ENCODE results near the gene C1QTNF9. TPM values are rescaled to one million over a fixed set of nuclear protein-coding genes. Genes with fewer than 3 reads are reported as not detected.
"Not testable (repeated sequence)": the region's sequence is repeated elsewhere in the genome, so short reads cannot be mapped to it uniquely, and the experiment has no call there.

C1QTNF9 gene
- total RNA-seq, 2 donors from 2014 or later = 0.67 TPM; not detected in 1

- Histone ChIP-seq H3K27ac (no peak overlapping the region), H3K9me3 (no peaks in the 10 kb centered on the region), H3K27me3 (no peaks in the 10 kb centered on the region), H3K36me3 (no peaks in the 10 kb centered on the region), H3K4me3 (no peak overlapping the region), H3K4me1 (no peaks in the 10 kb centered on the region)
- no peak for TF ChIP-seq CTCF (IDR thresholded peaks at IDR 0.05)
- no peak for DNase-seq (ENCODE audit: low spot score)
Observed at GRCh38 chr13:24361113-24361512, 51.7 kb downstream of the C1QTNF9 start.

GRCh38 chr13:24361852-24362366 is 52.5 kb downstream of the C1QTNF9 start:
- H3K4me3 ChIP-seq = no peak overlapping the region
- no peaks in the 10 kb centered on the region for H3K9me3 ChIP-seq
- H3K4me1 ChIP-seq = no peaks in the 10 kb centered on the region
- H3K36me3 ChIP-seq = no peaks in the 10 kb centered on the region
- no peak overlapping the region for H3K27ac ChIP-seq
- no peak for TF ChIP-seq CTCF (IDR thresholded peaks at IDR 0.05)
- no peak for DNase-seq (ENCODE audit: low spot score)
- H3K27me3 ChIP-seq = no peaks in the 10 kb centered on the region

DNA sequence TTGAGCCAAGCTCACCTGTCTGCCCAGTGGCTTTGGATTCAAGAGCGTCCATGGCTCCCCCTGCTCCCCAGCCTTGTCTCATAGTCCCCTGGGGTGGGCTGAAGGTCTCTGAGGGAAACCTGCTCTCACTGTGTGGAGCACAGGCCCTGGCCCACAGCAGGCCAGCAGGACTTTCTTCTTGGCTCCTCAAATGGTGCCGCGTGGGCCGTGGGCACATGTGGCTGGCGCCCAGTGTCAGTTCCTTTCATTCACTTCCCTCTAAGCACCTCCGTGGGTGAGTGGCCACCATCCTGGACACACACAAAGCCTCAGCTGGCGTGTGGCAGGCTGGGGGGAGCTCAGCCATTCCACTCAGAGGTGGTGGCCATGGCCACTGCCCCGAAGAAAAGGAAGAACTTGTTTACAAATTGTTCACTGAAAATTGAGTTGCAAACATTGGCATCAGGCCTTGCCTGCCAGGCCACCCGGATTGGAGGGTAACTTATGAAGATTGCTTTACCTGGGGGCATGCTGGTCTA is 53.1 kb downstream of the C1QTNF9 start:
- Histone ChIP-seq H3K9me3 (no peaks in the 10 kb centered on the region), H3K27me3 (no peaks in the 10 kb centered on the region), H3K4me1 (no peaks in the 10 kb centered on the region), H3K36me3 (no peaks in the 10 kb centered on the region), H3K4me3 (no peak overlapping the region), H3K27ac (no peak overlapping the region)
- no peak for TF ChIP-seq CTCF (IDR thresholded peaks at IDR 0.05)
- DNase-seq (ENCODE audit: low spot score) = no peak

DNA sequence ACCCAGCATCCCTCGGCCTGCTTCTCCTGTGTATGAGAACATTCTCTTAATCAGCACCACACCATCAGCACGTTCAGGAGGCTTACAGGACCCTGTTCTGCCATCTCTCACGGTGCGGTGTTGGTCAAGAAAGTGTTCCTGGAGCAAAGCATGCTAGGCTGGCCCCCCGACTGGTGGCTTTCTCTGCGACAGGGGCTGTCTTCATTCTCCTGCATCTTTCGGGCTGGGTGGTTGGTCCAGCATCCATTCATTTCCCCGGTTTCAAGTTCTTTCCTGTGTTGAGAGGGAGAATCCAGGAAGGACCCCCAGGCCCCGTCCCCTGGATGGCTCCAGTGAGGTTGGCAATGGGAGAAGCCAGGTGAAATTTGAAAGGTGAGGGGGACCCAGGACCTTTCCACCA is 55.8 kb downstream of the C1QTNF9 start:
- no peak for DNase-seq (ENCODE audit: low spot score)
- no peak overlapping the region for H3K4me3 ChIP-seq
- no peak for TF ChIP-seq CTCF (IDR thresholded peaks at IDR 0.05)
- no peaks in the 10 kb centered on the region for H3K4me1 ChIP-seq
- no peaks in the 10 kb centered on the region for H3K36me3 ChIP-seq
- H3K27ac ChIP-seq = no peak overlapping the region
- H3K9me3 ChIP-seq = no peaks in the 10 kb centered on the region
- no peaks in the 10 kb centered on the region for H3K27me3 ChIP-seq

DNA sequence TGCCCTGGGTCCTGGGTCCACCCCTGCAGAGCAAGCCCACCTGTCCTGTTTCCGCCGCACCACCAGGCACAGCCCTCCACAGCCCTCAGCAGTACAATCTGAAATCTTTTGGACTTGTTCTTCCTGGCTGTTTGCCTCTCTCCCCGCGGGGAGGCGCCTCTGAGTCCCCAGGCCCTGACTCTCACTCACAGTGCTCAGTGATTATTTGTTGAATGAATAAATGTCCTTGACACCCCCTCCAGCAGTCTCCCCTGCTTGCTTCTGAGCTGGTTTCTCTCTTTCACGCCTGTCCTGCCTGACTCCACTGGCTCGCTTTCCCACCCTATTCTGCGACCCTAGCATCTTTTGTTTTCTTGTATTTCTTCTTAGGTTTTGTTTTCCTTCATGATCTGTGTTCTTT is 56.9 kb downstream of the C1QTNF9 start:
- not testable (repeated sequence) for H3K4me1 ChIP-seq; DNase-seq (ENCODE audit: low spot score); H3K9me3 ChIP-seq; H3K27ac ChIP-seq; H3K27me3 ChIP-seq; H3K4me3 ChIP-seq; H3K36me3 ChIP-seq

GRCh38 chr13:24371273-24371672 is 61.9 kb downstream of the C1QTNF9 start:
- H3K4me3 ChIP-seq; H3K9me3 ChIP-seq; DNase-seq (ENCODE audit: low spot score); H3K27ac ChIP-seq; H3K4me1 ChIP-seq; H3K27me3 ChIP-seq; H3K36me3 ChIP-seq: not testable (repeated sequence)

Other genes starting within 250 kb of the C1QTNF9 start
- gene SPATA13, start 148.9 kb upstream of the C1QTNF9 start, total RNA-seq = 10 to 100 TPM; 10.0 to 14.1 TPM
- 10 to 100 TPM; 21.2 to 22.1 TPM for gene PARP4, start 203.2 kb downstream of the C1QTNF9 start, total RNA-seq

Measured in right atrium auricular region (tissue), 2 donors.